NCI-H345 treated with DMSO at 0.1 percent for 48 hours (cell line): ENCODE data around the gene SLIT2.

Source experiments
- DNase-seq: peaks from one replicate; lab custom pipeline; 2025; ENCODE audit not compliant: unreplicated experiment; lab: John Stamatoyannopoulos, UW

Gene SLIT2

DNA sequence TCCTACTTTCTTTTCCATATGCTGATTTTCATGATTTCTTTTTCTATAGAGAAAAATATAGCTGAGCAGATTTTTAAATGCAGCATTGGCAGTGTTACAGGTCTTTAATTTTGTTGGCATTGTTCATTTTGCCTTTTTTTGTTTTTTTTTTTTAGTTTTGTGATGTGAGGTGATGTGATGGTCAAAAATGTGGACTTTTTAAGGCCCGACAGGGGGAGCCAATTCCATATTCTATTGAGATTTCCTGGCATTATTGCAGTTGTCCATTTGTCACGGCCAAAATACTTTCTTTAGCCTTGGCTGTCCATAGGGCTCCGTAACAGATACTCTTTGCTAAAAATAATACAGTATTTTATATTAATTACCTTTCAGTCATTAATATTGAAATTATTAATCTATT is 47.8 kb downstream of the SLIT2 start:
- no peak for DNase-seq

DNA sequence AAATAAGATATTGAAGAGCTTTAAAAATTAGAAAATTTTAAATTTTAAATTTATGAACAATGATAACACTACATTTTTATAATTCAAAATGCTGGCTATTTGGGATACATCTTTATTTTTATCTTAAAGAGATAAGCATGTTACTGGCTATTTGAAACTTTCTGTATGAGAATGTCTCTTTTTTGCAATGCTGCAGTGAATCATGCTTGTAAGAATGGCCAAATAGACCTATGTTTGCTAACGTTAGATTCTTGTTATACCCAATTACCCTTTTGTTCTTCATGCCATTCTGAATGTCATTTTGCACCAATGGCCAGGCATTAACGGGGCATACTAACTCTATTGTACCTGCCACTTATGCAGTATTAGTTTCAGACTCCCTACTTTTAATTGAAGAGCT is 49.5 kb downstream of the SLIT2 start:
- DNase-seq = no peak
